Fibroblast of lung (primary cell): Measurements from ENCODE around the gene AMMECR1L. TPM values are rescaled to one million over a fixed set of nuclear protein-coding genes. Genes with fewer than 3 reads are reported as not detected.
"Not testable (repeated sequence)": the region's sequence is repeated elsewhere in the genome, so short reads cannot be mapped to it uniquely, and the experiment has no call there.

Experiments used
- DNase-seq, 2 donors: peaks; one replicate each; pipeline versions ENCODE4 v3.0.0 to v3.0.0-alpha.2; 2010; ENCODE audit warnings: low read depth in 2 of 2
- H2AFZ ChIP-seq: 2 replicates; pipeline ENCODE4 v1.5.1; 2012; ENCODE audit warnings: low read length, control low read depth, inconsistent platforms
- H3K27ac ChIP-seq: 2 replicates; pipeline ENCODE4 v1.5.1; 2011; ENCODE audit warnings: low read length, control low read depth; ENCODE audit not compliant: insufficient read depth
- H3K27me3 ChIP-seq: 2 replicates; pipeline ENCODE4 v1.5.1; 2011; ENCODE audit warnings: mild to moderate bottlenecking, low read length; ENCODE audit not compliant: control insufficient read depth, insufficient read depth
- H3K36me3 ChIP-seq: 2 replicates; pipeline ENCODE4 v1.5.1; 2011; ENCODE audit warnings: low read length; ENCODE audit not compliant: control insufficient read depth, insufficient read depth
- H3K4me1 ChIP-seq: 2 replicates; pipeline ENCODE4 v1.5.1; 2011; ENCODE audit warnings: low read length; ENCODE audit not compliant: control insufficient read depth, insufficient read depth; ENCODE audit errors: extremely low read depth
- H3K4me2 ChIP-seq: 2 replicates; pipeline ENCODE4 v1.5.1; 2011; ENCODE audit warnings: low read length, control low read depth; ENCODE audit not compliant: insufficient read depth; ENCODE audit errors: extremely low read depth
- H3K4me3 ChIP-seq, 4 experiments: fragments of 200-600 bp in 1 of 4; sonication (generic) in 1 of 4; replicated peaks in 1 of 4; 2 replicates each; pipeline ENCODE4 v1.5.1; 2011 to 2016; ENCODE audit warnings: low read length in 4 of 4, low read depth in 3 of 4, mild to moderate bottlenecking in 3 of 4, control low read depth in 2 of 4, inconsistent platforms in 1 of 4, mixed read lengths in 1 of 4; ENCODE audit not compliant: insufficient read depth in 1 of 4; ENCODE audit errors: control extremely low read depth in 1 of 4
- H3K79me2 ChIP-seq: 2 replicates; pipeline ENCODE4 v1.5.1; 2012; ENCODE audit warnings: mild to moderate bottlenecking, low read length, inconsistent platforms; ENCODE audit not compliant: control insufficient read depth, insufficient read depth
- H3K9ac ChIP-seq: 2 replicates; pipeline ENCODE4 v1.5.1; 2011; ENCODE audit warnings: mild to moderate bottlenecking, low read length, control low read depth; ENCODE audit not compliant: insufficient read depth
- H3K9me3 ChIP-seq: 2 replicates; pipeline ENCODE4 v1.5.1; 2012; ENCODE audit warnings: low read depth, low read length; ENCODE audit not compliant: control insufficient read depth, insufficient read depth
- H4K20me1 ChIP-seq: 2 replicates; pipeline ENCODE4 v1.5.1; 2011; ENCODE audit warnings: low read length; ENCODE audit not compliant: control insufficient read depth, insufficient read depth; ENCODE audit errors: extremely low read depth
- CTCF ChIP-seq, 2 donors: IDR thresholded peaks in 1 of 2; conservative IDR thresholded peaks in 1 of 2; 1 replicate in 1 of 2; 2 replicates in 1 of 2; pipeline ENCODE4 v1.5.1; 2011 to 2012; ENCODE audit warnings: low read length in 2 of 2, control low read depth in 1 of 2, inconsistent platforms in 1 of 2, low read depth in 1 of 2, mild to moderate bottlenecking in 1 of 2
- EZH2 ChIP-seq: IDR thresholded peaks from 2 replicates; pipeline ENCODE4 v1.5.1; 2012; ENCODE audit warnings: low read length, control low read depth, mild to moderate bottlenecking; ENCODE audit errors: missing control alignments
- polyA plus RNA-seq, 2 donors: library from polyadenylated mRNA; depleted of rRNA in 1 of 2; stranded (reverse) in 1 of 2; unstranded in 1 of 2; fragments of >200 nt; gene quantifications; 2 replicates each; pipeline ENCODE4 v1.2.1, GENCODE V29; 2011 to 2012; ENCODE audit warnings: missing spikeins in 1 of 2
- total RNA-seq: library from RNA; depleted of rRNA; stranded (reverse); fragments of >200 nt; gene quantifications from 2 replicates; pipeline ENCODE4 v1.2.1, GENCODE V29; 2014

AMMECR1L gene
- total and polyA plus RNA-seq, 2 donors (not counting 1 experiment from before 2014, with no cell fraction given): 16.8 TPM

GRCh38 chr2:127909019-127909418 lies 23.3 kb upstream of the AMMECR1L start:
- H3K79me2 ChIP-seq: no peaks in the 10 kb centered on the region
- H3K4me2 ChIP-seq: no peak overlapping the region

GRCh38 chr2:127907733-127908400 lies 22.1 kb upstream of the AMMECR1L start:
- not testable (repeated sequence) for H3K79me2 ChIP-seq, H3K36me3 ChIP-seq, DNase-seq, H3K27ac ChIP-seq, H2AFZ ChIP-seq, H3K27me3 ChIP-seq, H3K9ac ChIP-seq, H3K4me2 ChIP-seq, H3K4me3 ChIP-seq, H4K20me1 ChIP-seq, H3K4me1 ChIP-seq, H3K9me3 ChIP-seq

More at GRCh38 chr2:127909019-127909418, 23.3 kb upstream of the AMMECR1L start:
- no peak overlapping the region for H3K4me3 ChIP-seq
- H3K27ac ChIP-seq: no peak overlapping the region
- H2AFZ ChIP-seq: no peak overlapping the region
- H4K20me1 ChIP-seq: no peaks in the 10 kb centered on the region
- DNase-seq: no peak
- no peaks in the 10 kb centered on the region for H3K36me3 ChIP-seq
- H3K27me3 ChIP-seq: no peaks in the 10 kb centered on the region
- TF ChIP-seq CTCF (conservative IDR thresholded peaks at IDR 0.05 in 1 of 2, IDR thresholded peaks at IDR 0.05 in 1 of 2; ENCODE audit: low read depth in 1 of 2, low read length in 2 of 2) (no peak), EZH2 (no peak)
- no peak overlapping the region for H3K9ac ChIP-seq
- no peaks in the 10 kb centered on the region for H3K9me3 ChIP-seq
- H3K4me1 ChIP-seq: no peaks in the 10 kb centered on the region

- Histone ChIP-seq H3K9ac (no peak overlapping the region), H3K27ac (no peak overlapping the region), H3K9me3 (no peaks in the 10 kb centered on the region), H3K4me2 (no peak overlapping the region), H3K4me1 (no peaks in the 10 kb centered on the region), H3K4me3 (no peak overlapping the region), H3K79me2 (no peaks in the 10 kb centered on the region), H3K36me3 (no peaks in the 10 kb centered on the region), H4K20me1 (no peaks in the 10 kb centered on the region), H3K27me3 (no peaks in the 10 kb centered on the region), H2AFZ (peak overlapping the region; percentile 5)
- no peak for TF ChIP-seq CTCF (conservative IDR thresholded peaks at IDR 0.05 in 1 of 2, IDR thresholded peaks at IDR 0.05 in 1 of 2; ENCODE audit: low read depth in 1 of 2, low read length in 2 of 2)
- TF ChIP-seq EZH2: no peak
- DNase-seq: no peak
These were observed 20.6 kb upstream of the AMMECR1L start for GRCh38 chr2:127906206-127906926.
